Pancreas (tissue), 10 donors: ENCODE data around the gene JAM3. TPM values are rescaled to one million over a fixed set of nuclear protein-coding genes. Genes with fewer than 3 reads are reported as not detected.
A peak's percentile ranks its signal among the peaks of the same experiment; 100 is the strongest.

Experiments
- ATAC-seq, 4 donors: fragments of 200-7000 bp; cut with Tn5 transposase; one replicate each; pipeline versions ENCODE4 v1.8.0 to v1.9.1; 2020; ENCODE audit warnings: mild to moderate bottlenecking in 4 of 4, moderate library complexity in 4 of 4
- DNase-seq, 6 donors: peaks; one replicate each; pipeline ENCODE4 v3.0.0-alpha.2; 2020
- FAIRE-seq: peaks from 2 replicates; lab custom pipeline; 2012; peaks lifted over from hg19 to GRCh38; lab: Jason Lieb, UNC
- H3K27ac ChIP-seq, 4 donors: fragments of 200-600 bp; sonication (generic); 1 replicate in 3 of 4; 2 replicates in 1 of 4; pipeline versions ENCODE4 v1.5.0 to v1.8.0; 2020
- H3K27me3 ChIP-seq, 4 donors: fragments of 200-600 bp; one replicate each; pipeline ENCODE4 v1.8.0; 2021
- H3K36me3 ChIP-seq, 3 donors: fragments of 200-600 bp; sonication (generic) in 1 of 3; one replicate each; pipeline versions ENCODE4 v1.5.0 to v1.8.0; 2020 to 2021
- H3K4me1 ChIP-seq, 3 donors: fragments of 200-600 bp; one replicate each; pipeline ENCODE4 v1.8.0; 2021
- H3K4me3 ChIP-seq, 4 donors: fragments of 200-600 bp; sonication (generic) in 2 of 4; one replicate each; pipeline versions ENCODE4 v1.5.0 to v1.8.0; 2020 to 2021
- H3K9me3 ChIP-seq, 4 donors: fragments of 200-600 bp; one replicate each; pipeline ENCODE4 v1.8.0; 2021
- WGBS, 2 donors: extraction: QIAGEN DNeasy Blood & Tissue Kit; methylation state at CpG; one replicate each; pipeline ENCODE4 v1.1.7; 2013; 5-methylcytosine and 5-hydroxymethylcytosine counted together
- intact Hi-C, 3 donors: fragments of 100-400 bp; cut with DNase I; formaldehyde crosslinking; loops; one replicate each; pipeline versions ENCODE4 v1.11.1 to v1.14.2; 2022
- polyA plus RNA-seq, 2 donors: library from polyadenylated mRNA; stranded (reverse); fragments of 200-250 nt; gene quantifications; one replicate each; pipeline ENCODE4 v1.2.3, GENCODE V29; 2013
- total RNA-seq, 6 donors: library from RNA; stranded (reverse); fragmentation: NEBNext Ultra II Directional in 4 of 6; extraction: Animal tissue kit (Norgen Biotek cat#: 25700) in 4 of 6; gene quantifications; one replicate each; pipeline versions ENCODE4 v1.2.1 to v1.2.4, GENCODE V29; 2021 to 2023
- TF ChIP-seq, protein P1 (sequence below), 4 donors: fragments of 200-600 bp; sonication (generic) in 3 of 4; IDR thresholded peaks; one replicate each; pipeline versions ENCODE4 v1.5.0 to v1.8.0; 2021; ENCODE audit warnings: antibody characterized with exemption in 4 of 4
- donor health status: healthy with polysubstance abuse.
- donor health status: DM: no; HTN: no; CAD: no; lungs with moderate emphysema.
- donor health status: DM: no; HTN: no; CAD: no.
- donor health status: control.
- donor health status: control.
- donor health status: Bipolar disorder and iron deficiency.
- donor health status: DM: yes; HTN: yes; CAD: no.
- donor health status: DM: no; HTN: no; CAD: no.
- donor health status: DM: no; HTN: no; CAD: no.
- donor health status: DM: yes; HTN: yes; CAD: no.

Gene JAM3
- total and polyA plus RNA-seq, 8 donors: 1.7 to 11.0 (median 4.2) TPM

DNA sequence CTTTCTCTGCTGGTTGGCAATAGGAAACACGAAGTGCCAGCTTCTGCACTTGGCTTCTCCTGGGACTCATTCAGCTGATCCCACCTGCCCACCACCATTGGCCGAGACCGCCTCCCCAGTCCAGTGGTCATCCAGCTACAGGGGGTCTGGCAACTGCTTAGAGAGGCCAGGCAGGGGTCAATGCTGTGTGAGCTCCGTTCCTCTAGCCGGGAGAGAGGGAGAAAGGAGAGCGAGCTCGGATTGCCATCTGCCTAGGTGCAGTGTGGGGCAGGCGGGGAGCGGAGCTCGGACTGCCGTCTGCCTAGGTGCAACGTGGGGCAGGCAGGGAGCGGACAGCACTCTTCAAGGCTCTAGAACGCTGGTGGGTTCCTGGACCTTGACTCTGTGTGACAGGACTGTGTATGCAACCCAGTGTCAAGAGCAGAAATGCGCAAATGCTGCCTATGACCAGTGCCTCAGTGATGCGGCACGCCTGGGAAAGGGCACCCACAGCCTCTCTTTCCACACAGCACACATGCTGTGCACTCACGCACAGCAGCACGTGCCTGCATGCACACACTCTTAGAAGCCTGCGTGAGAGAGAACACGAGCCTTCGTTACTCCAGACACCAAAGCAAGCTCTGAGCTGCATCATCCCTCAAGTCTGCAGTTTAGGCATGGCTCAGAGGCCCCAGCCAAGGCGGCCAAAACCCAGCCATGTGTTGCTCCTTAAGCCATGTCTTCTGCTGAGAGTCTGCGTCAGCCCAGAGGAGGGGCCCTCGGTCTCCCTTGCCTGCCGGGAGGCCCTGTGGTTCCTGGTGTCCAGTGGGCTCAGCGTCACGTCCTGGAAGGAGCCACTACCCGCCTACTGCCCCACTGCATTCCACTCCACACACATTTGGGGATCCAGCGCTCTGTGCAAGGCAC lies 26.8 kb upstream of the JAM3 start:
- Histone ChIP-seq H3K36me3 (no peaks in the 10 kb centered on the region), H3K9me3 (no peaks in the 10 kb centered on the region), H3K4me3 (no peak overlapping the region), H3K27me3 (no peaks in the 10 kb centered on the region), H3K4me1 (peaks cover 0 to 8% (median 4%) of the 10 kb centered on the region in 3 donors), H3K27ac (no peak overlapping the region)
- ATAC-seq (no peak), DNase-seq (peak in 1 of 6 donors; percentile 61), FAIRE-seq (no peak)
- TF ChIP-seq, protein P1, sequence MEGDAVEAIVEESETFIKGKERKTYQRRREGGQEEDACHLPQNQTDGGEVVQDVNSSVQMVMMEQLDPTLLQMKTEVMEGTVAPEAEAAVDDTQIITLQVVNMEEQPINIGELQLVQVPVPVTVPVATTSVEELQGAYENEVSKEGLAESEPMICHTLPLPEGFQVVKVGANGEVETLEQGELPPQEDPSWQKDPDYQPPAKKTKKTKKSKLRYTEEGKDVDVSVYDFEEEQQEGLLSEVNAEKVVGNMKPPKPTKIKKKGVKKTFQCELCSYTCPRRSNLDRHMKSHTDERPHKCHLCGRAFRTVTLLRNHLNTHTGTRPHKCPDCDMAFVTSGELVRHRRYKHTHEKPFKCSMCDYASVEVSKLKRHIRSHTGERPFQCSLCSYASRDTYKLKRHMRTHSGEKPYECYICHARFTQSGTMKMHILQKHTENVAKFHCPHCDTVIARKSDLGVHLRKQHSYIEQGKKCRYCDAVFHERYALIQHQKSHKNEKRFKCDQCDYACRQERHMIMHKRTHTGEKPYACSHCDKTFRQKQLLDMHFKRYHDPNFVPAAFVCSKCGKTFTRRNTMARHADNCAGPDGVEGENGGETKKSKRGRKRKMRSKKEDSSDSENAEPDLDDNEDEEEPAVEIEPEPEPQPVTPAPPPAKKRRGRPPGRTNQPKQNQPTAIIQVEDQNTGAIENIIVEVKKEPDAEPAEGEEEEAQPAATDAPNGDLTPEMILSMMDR (IDR thresholded peaks at IDR 0.05): no peak
- intact Hi-C loops: no loop called here
- WGBS, 2 donors: 71 to 79% methylated on average over 30 of the region's 30 CpGs

DNA sequence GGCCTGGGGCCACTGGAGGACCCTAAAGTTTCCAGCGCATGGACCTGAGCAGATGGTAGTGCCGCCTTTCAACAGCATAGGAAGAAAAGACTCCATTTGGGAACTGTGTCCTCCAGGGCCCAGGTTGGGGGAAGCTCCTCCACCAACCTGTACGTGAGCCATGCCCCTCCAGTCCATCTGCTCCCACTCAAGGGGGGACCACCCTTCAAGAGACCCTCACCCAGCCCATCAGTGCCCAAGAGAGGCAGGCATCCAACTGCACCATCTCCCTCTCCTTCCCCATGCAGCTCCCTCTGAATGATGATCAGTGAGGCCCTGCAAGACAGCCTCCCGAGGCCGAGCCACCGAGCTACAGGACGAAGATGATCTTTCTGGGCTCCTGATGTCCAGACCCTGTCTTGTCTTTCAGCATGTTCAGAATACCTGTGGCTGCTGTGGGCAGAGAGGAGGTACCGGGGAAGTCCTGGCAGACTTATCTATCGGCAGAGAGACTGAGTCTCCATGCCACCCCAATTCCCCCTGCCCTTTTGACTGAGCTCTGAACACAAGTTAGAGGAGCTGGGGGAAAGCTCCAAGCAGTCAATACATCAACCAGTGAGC lies 25.0 kb upstream of the JAM3 start:
- Histone ChIP-seq H3K9me3 (no peaks in the 10 kb centered on the region), H3K4me3 (no peak overlapping the region), H3K27me3 (peaks cover 0 to 5% (median 0%) of the 10 kb centered on the region in 4 donors), H3K27ac (no peak overlapping the region), H3K4me1 (no peaks in the 10 kb centered on the region), H3K36me3 (no peaks in the 10 kb centered on the region)
- TF ChIP-seq, protein P1 (IDR thresholded peaks at IDR 0.05): no peak
- no peak for ATAC-seq
- FAIRE-seq: no peak
- intact Hi-C loops: no loop called here
- DNase-seq: peak in 2 of 6 donors; percentile 25 to 43
- WGBS, 2 donors: 83 to 91% methylated on average over 9 of the region's 9 CpGs

DNA sequence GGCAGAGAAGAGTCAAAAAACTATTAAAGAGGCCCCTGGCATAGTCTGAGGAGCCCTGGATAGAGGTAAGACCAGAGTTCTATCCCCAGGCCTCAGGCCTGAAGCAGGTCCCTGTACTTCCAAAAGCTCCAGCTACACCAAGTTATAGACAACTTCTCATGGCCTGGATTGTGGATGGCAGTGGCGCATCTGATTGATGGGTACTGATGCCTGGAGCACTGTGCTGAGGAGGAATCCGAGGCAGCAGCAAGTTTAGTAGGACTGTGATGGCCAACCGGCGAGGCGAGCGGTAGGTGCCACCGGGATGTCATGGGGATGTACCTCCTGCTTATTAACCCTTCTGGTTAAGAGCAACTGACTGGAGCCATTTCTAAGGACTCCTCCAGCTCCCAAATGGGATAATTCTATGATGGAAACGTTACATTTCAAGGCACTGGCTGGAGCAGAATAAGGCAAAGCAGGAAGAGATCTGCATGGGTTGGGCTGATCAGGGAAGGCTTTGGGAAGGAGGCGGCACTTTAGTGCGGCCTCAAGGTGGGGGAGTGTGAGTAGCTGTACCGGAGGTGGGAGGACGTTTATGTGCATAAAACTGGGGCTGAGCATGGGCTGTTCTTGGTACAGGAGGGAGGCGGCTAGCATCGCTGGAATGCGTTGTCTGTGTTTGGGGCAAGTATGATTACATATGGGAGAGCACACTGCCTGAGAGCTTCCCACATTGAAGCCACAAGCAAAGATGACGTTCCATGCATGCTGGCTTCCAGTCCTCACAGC lies 24.2 kb upstream of the JAM3 start:
- Histone ChIP-seq H3K27ac (no peak overlapping the region), H3K36me3 (no peaks in the 10 kb centered on the region), H3K9me3 (no peaks in the 10 kb centered on the region), H3K4me1 (no peaks in the 10 kb centered on the region), H3K4me3 (no peak overlapping the region), H3K27me3 (peaks cover 0 to 5% (median 0%) of the 10 kb centered on the region in 4 donors)
- intact Hi-C loops: no loop called here
- TF ChIP-seq, protein P1 (IDR thresholded peaks at IDR 0.05): no peak
- no peak for FAIRE-seq
- peak in 2 of 6 donors; percentile 24 to 41 for DNase-seq
- 69 to 78% methylated on average over 16 of the region's 16 CpGs for WGBS, 2 donors
- no peak for ATAC-seq

DNA sequence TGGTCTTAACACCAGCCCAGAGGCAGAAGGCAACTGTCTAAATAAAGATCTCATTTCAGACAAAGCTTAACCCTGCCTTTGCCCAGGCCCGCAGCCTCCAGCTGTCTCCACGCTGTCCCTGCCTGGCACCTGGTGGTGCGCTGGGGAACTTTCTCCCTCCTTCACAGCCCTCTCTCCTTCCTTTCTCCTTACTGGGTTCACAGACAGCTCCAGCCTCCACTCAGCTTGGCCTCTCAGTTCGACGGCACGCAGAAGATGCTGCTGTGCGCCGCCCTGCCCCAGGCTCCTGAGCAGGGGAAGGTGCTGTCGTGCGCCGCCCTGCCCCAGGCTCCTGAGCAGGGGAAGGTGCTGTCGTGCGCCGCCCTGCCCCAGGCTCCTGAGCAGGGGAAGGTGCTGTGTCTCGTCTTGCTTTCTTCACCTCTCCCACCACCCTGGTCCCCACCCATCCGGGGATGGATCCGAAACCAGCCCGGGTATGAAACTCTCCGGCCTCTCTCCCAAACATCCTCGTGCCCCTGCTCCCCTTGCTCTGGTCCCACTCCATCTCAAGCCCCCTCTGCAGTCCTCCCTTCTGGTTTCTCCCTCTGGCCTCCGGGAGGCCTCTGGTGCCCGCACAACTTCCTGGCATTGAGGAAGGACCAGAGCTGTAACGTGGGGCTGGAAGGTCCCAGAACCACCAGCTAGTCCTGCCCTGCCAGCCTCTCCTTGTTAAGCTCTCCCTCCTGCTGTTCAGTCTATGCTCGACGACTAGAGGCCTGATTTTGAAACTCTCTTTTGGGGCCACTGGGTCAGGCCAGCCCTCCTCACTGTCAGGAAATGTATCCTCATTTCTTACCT lies 22.9 kb upstream of the JAM3 start:
- TF ChIP-seq, protein P1 (IDR thresholded peaks at IDR 0.05): peak in 1 of 4 donors; percentile 7
- peak in 2 of 4 donors; percentile 31 to 44 for ATAC-seq
- no peaks in the 10 kb centered on the region for H3K9me3 ChIP-seq
- H3K36me3 ChIP-seq: no peaks in the 10 kb centered on the region
- peak in 2 of 6 donors; percentile 35 to 49 for DNase-seq
- H3K27me3 ChIP-seq: peaks cover 0 to 5% (median 0%) of the 10 kb centered on the region in 4 donors
- intact Hi-C loops: no loop called here
- peaks cover 0 to 4% (median 0%) of the 10 kb centered on the region in 3 donors for H3K4me1 ChIP-seq
- no peak for FAIRE-seq
- no peak overlapping the region for H3K27ac ChIP-seq
- 50 to 68% methylated on average over 25 of the region's 25 CpGs for WGBS, 2 donors
- no peak overlapping the region for H3K4me3 ChIP-seq
